CD4-positive, alpha-beta T cell treated with Interleukin-15 for 4 hours (primary cell): Measurements from ENCODE around the gene MTLN.
"Not testable (repeated sequence)": the region's sequence is repeated elsewhere in the genome, so short reads cannot be mapped to it uniquely, and the experiment has no call there.

Source experiments
- DNase-seq: peaks from one replicate; pipeline ENCODE4 v3.0.0-alpha.2; 2020; ENCODE audit warnings: low spot score

Gene MTLN

DNA sequence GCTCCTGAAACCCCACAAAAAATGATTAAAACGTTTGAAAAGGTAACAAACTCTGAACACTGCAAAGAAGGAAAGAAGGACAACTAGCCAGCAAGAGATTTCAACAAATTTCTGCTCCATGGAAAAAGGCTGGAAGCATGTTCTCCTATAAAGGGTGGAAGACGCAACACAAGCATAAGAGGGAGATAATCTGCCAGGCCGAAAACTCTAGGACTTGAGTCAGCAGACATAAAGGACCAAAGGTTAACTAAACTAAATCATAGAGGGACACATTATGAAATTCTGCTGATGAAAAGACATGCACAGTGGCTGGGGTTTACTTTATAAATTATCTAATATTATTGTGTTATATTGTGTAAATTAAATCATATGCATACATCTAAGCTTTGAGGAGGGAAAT is 14.3 kb downstream of the MTLN start:
- DNase-seq = no peak

- DNase-seq = no peak
Observed at GRCh38 chr2:110197452-110197851, 14.9 kb downstream of the MTLN start.

DNA sequence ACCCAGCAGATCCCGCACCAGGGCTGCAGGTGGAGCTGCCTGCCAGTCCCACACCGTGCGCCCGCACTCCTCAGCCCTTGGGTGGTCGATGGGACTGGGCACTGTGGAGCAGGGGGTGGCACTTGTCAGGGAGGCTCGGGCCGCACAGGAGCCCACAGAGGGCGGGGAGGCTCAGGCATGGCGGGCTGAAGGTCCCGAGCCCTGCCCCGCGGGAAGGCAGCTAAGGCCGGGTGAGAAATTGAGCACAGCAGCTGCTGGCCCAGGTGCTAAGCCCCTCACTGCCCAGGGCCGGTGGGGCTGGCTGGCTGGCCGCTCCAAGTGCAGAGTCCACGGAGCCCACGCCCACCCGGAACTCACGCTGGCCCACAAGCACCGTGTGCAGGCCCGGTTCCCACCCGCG is 22.2 kb downstream of the MTLN start:
- not testable (repeated sequence) for DNase-seq

- no peak for DNase-seq
Observed at GRCh38 chr2:110182449-110182848, 29.9 kb downstream of the MTLN start.

GRCh38 chr2:110180036-110180435 is 32.3 kb downstream of the MTLN start:
- no peak for DNase-seq

- DNase-seq = no peak
Observed at GRCh38 chr2:110173523-110173922, 38.8 kb downstream of the MTLN start.

DNA sequence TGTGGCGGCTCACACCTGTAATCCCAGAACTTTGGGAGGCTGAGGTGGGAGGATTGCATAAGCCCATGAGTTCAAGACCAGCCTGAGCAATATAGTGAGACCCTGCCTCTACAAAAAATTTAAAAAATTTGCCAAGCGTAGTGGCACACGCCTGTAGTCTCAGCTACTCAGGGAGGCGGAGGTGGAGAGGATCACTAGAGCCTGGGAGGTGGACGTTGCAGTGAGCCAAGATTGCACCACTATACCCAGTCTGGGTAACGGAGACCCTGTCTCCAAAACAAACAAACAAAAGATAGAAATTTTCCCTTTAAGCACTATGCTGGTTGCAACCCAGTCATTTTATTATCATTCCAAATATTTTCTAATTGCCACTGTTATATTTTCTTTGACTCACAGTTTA is 39.8 kb downstream of the MTLN start:
- no peak for DNase-seq

DNA sequence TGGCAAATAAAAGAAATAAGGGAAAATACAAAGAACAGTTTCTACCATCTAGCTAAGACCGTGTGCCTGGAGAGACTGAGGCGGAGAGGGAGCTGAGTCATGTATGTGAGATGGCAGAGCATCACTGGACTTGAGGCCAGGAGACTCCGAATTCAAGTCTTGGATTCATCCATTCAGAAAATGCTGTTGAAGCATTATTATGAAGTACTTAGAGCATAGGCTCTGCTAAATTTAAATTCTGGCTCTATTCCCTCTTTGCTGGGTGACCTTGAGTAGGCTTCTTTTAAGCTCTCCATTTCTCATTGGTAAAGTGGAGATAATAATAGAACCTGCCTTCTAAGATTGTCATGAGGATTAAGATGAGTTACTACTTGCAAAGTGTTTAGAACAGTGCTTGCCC is 42.2 kb downstream of the MTLN start:
- DNase-seq = no peak

DNA sequence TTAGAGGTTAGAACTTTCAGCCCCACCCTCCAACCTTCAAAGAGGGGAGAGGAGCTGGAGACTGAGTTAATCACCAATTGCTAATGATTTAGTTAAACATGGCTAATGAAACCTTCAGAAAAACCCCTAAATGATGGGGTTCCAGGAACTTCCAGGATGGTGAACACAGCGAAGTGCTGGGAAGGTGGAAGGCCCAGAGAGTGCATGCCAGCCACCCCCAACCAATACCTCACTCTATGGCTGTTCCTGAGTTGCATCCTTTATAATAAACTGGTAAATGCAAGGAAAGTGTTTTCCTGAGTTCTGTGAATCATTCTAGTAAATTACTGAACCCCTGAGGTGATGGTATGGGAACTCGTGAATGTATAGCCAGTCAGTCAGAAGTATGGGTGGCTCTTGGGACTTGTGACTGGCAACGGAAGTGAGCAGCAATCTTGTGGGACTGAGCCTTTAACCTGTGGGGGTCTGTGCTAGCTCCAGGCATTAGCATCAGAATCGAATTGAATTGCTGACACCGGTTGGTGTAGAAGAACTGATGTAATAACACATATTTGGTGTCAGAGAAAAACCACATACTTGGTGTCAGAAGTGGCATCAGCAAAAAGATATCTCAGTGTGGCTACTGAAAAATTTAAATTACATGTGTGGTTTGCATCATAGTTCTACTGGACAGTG is 44.9 kb downstream of the MTLN start:
- DNase-seq = no peak

- no peak for DNase-seq
Observed at GRCh38 chr2:110166266-110166665, 46.1 kb downstream of the MTLN start.
